ENCODE data around the gene CYP3A4. TPM values are rescaled to one million over a fixed set of nuclear protein-coding genes. Genes with fewer than 3 reads are reported as not detected.

The CYP3A4 gene
- 100 to 1,000 TPM in 2 of 4 donors, 10 to 100 TPM in 2; 10.4 to 310 (median 97.5) TPM for polyA plus RNA-seq
- long read RNA-seq, donor 1, transcript CYP3A4-201 (13 exons, 2,153 nt) = major isoform, 10 of 10 reads
- long read RNA-seq, donor 1, partial matches to known transcripts = 0 of 10 reads
- long read RNA-seq, donor 1, other reads (novel, unspliced or antisense) = 0 of 10 reads
- long read RNA-seq, donor 2, partial matches to known transcripts = 0 of 1 reads
- long read RNA-seq, donor 2, other reads (novel, unspliced or antisense) = 0 of 1 reads
- long read RNA-seq, donor 3, partial matches to known transcripts = 0 of 1 reads
- long read RNA-seq, donor 3, other reads (novel, unspliced or antisense) = 0 of 1 reads
- long read RNA-seq, donor 4 = 0 reads
- long read RNA-seq, donor 5 = 0 reads
- long read RNA-seq, donor 6, partial matches to known transcripts = 0 of 2 reads
- long read RNA-seq, donor 6, other reads (novel, unspliced or antisense) = 0 of 2 reads
- long read RNA-seq, donor 7 = 0 reads
- long read RNA-seq, donor 8 = 0 reads
- long read RNA-seq, donor 9 = 0 reads
- long read RNA-seq, donor 10, partial matches to known transcripts = 0 of 1 reads
- long read RNA-seq, donor 10, other reads (novel, unspliced or antisense) = 0 of 1 reads

DNA sequence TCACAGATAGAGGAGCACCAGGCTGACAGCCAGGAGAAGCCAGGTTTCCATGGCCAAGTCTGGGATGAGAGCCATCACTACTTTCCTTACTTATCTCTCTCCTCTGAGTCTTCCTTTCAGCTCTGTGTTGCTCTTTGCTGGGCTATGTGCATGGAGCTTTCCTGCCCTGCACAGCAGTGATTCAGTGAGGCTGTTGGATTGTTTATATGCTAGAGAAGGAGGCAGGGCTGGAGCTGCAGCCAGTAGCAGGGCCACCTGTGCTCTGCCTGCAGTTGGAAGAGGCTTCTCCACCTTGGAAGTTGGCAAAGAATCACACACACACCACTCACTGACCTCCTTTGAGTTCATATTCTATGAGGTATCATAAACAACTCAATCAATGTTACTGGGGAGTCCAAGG lies at the start of gene CYP3A4:
Gene CYP3A4 (minus strand): TSS at position 178 of the 400 bp plus-strand sequence. CDS start 103 bp downstream, at position 75.
- peaks cover 10 to 47% (median 14%) of the 10 kb centered on the region in 3 donors for H3K4me1 ChIP-seq (ENCODE audit: control insufficient read depth in 3 of 3, insufficient read depth in 2 of 3, low read depth in 1 of 3, low read length in 2 of 3)
- FAIRE-seq (no peak), DNase-seq (peak; percentile 72 to 94)
- peaks cover 0 to 2% (median 0%) of the 10 kb centered on the region in 3 donors for H3K36me3 ChIP-seq (ENCODE audit: control insufficient read depth in 3 of 3, insufficient read depth in 2 of 3, low read depth in 1 of 3, low read length in 3 of 3)
- H3K9me3 ChIP-seq (ENCODE audit: control insufficient read depth in 2 of 2, insufficient read depth in 1 of 2, low read depth in 1 of 2, low read length in 1 of 2) = no peaks in the 10 kb centered on the region
- H3K4me3 ChIP-seq (ENCODE audit: low read depth in 1 of 3, low read length in 3 of 3) = peak within 1 kb of the TSS in 1 of 3 donors; percentile 56
- peak within 1 kb of the TSS; percentile 14 to 77 (median 70) for H3K27ac ChIP-seq (ENCODE audit: low read depth in 1 of 3, low read length in 2 of 3)
- H3K27me3 ChIP-seq (ENCODE audit: control insufficient read depth in 3 of 3, insufficient read depth in 3 of 3, low read length in 3 of 3) = peaks cover 0 to 3% (median 0%) of the 10 kb centered on the region in 3 donors

DNA sequence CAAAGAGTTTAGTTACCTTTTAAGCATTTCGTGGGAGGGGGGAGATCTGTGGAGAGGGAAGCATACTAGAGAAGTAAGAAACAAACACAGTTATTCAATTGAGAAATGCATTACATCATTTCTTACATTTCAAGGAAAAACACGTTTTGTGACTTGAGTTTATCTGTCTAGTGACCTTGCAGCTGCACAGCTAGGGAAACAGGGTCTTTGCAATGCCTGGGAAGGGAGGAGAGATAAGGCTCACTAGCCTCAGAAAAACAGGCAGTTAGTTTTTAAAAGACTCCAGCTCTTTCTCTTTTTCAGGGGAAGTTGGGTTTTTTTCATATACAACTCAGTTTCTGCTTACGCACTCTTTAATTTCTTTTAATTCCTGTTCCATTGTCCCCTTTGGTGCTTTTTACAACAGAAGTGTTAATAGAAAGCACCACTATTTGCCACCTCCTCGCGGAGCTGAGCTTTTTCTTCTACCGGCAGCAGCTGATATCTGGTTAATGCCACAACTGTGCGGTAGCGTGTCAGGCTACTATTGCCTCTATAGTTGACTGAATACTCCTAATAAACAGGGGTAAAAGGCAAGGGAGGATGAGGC lies 49.4 kb upstream of the CYP3A4 start:
- DNase-seq (no peak), FAIRE-seq (no peak)
- Histone ChIP-seq H3K4me3 (ENCODE audit: low read depth in 1 of 3, low read length in 3 of 3) (no peak overlapping the region), H3K27me3 (ENCODE audit: control insufficient read depth in 3 of 3, insufficient read depth in 3 of 3, low read length in 3 of 3) (no peaks in the 10 kb centered on the region), H3K27ac (ENCODE audit: low read depth in 1 of 3, low read length in 2 of 3) (peak overlapping the region in 1 of 3 donors; percentile 58), H3K36me3 (ENCODE audit: control insufficient read depth in 3 of 3, insufficient read depth in 2 of 3, low read depth in 1 of 3, low read length in 3 of 3) (no peaks in the 10 kb centered on the region), H3K9me3 (ENCODE audit: control insufficient read depth in 2 of 2, insufficient read depth in 1 of 2, low read depth in 1 of 2, low read length in 1 of 2) (peaks cover 0 to 7% of the 10 kb centered on the region in 2 donors), H3K4me1 (ENCODE audit: control insufficient read depth in 3 of 3, insufficient read depth in 2 of 3, low read depth in 1 of 3, low read length in 2 of 3) (peaks cover 0 to 53% (median 4%) of the 10 kb centered on the region in 3 donors)
- 57 to 78% (median 75%) methylated on average over 8 of the region's 8 CpGs for WGBS, 3 donors

GRCh38 chr7:99831595-99831994 lies 47.6 kb upstream of the CYP3A4 start:
- peaks cover 0 to 7% of the 10 kb centered on the region in 2 donors for H3K9me3 ChIP-seq (ENCODE audit: control insufficient read depth in 2 of 2, insufficient read depth in 1 of 2, low read depth in 1 of 2, low read length in 1 of 2)
- no peak overlapping the region for H3K27ac ChIP-seq (ENCODE audit: low read depth in 1 of 3, low read length in 2 of 3)
- FAIRE-seq = no peak
- no peak overlapping the region for H3K4me3 ChIP-seq (ENCODE audit: low read depth in 1 of 3, low read length in 3 of 3)
- H3K4me1 ChIP-seq (ENCODE audit: control insufficient read depth in 3 of 3, insufficient read depth in 2 of 3, low read depth in 1 of 3, low read length in 2 of 3) = peaks cover 4 to 60% (median 4%) of the 10 kb centered on the region in 3 donors
- no peaks in the 10 kb centered on the region for H3K36me3 ChIP-seq (ENCODE audit: control insufficient read depth in 3 of 3, insufficient read depth in 2 of 3, low read depth in 1 of 3, low read length in 3 of 3)
- no peaks in the 10 kb centered on the region for H3K27me3 ChIP-seq (ENCODE audit: control insufficient read depth in 3 of 3, insufficient read depth in 3 of 3, low read length in 3 of 3)
- no peak for DNase-seq

DNA sequence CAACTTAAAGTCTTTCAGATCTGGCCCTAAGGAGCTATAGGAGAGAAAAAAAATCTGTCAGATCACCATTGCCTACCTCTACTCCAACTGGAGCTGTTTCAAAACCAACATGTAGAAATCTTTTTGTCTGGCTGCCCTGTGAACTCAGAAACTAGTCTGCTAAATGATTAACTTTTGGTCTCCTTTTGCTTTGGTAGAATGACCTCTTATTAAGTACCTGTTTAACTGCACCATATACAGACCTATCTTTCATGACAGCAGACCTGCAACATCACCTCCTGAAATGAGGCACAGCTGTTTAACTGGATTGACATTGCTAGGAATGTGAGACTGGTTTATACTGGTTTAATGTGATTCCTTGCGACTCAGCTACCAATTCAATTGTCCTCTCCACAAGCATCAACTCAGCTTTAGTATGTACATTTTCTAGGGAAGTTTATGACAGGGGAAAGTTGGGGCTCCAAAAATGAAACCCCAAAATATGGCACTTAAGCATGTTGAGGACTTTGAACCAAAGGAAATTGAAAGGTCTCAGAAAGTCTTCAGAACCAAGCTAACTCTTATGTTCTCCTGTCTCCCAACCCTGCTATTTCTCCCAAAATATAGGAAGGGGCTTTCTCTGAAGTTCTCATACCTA lies 45.7 kb upstream of the CYP3A4 start:
- Histone ChIP-seq H3K4me1 (ENCODE audit: control insufficient read depth in 3 of 3, insufficient read depth in 2 of 3, low read depth in 1 of 3, low read length in 2 of 3) (peaks cover 4 to 77% (median 4%) of the 10 kb centered on the region in 3 donors), H3K9me3 (ENCODE audit: control insufficient read depth in 2 of 2, insufficient read depth in 1 of 2, low read depth in 1 of 2, low read length in 1 of 2) (no peaks in the 10 kb centered on the region), H3K27me3 (ENCODE audit: control insufficient read depth in 3 of 3, insufficient read depth in 3 of 3, low read length in 3 of 3) (no peaks in the 10 kb centered on the region), H3K36me3 (ENCODE audit: control insufficient read depth in 3 of 3, insufficient read depth in 2 of 3, low read depth in 1 of 3, low read length in 3 of 3) (no peaks in the 10 kb centered on the region), H3K27ac (ENCODE audit: low read depth in 1 of 3, low read length in 2 of 3) (peak overlapping the region; percentile 77 to 95 (median 81)), H3K4me3 (ENCODE audit: low read depth in 1 of 3, low read length in 3 of 3) (no peak overlapping the region)
- DNase-seq (peak; percentile 85 to 92), FAIRE-seq (peak; percentile 10)
- 22 to 75% (median 42%) methylated on average over 1 of the region's 1 CpG for WGBS, 3 donors

GRCh38 chr7:99828811-99829210 lies 44.8 kb upstream of the CYP3A4 start:
- Histone ChIP-seq H3K27me3 (ENCODE audit: control insufficient read depth in 3 of 3, insufficient read depth in 3 of 3, low read length in 3 of 3) (no peaks in the 10 kb centered on the region), H3K27ac (ENCODE audit: low read depth in 1 of 3, low read length in 2 of 3) (peak overlapping the region; percentile 77 to 95 (median 81)), H3K9me3 (ENCODE audit: control insufficient read depth in 2 of 2, insufficient read depth in 1 of 2, low read depth in 1 of 2, low read length in 1 of 2) (no peaks in the 10 kb centered on the region), H3K4me3 (ENCODE audit: low read depth in 1 of 3, low read length in 3 of 3) (no peak overlapping the region), H3K36me3 (ENCODE audit: control insufficient read depth in 3 of 3, insufficient read depth in 2 of 3, low read depth in 1 of 3, low read length in 3 of 3) (no peaks in the 10 kb centered on the region), H3K4me1 (ENCODE audit: control insufficient read depth in 3 of 3, insufficient read depth in 2 of 3, low read depth in 1 of 3, low read length in 2 of 3) (peaks cover 4 to 81% (median 4%) of the 10 kb centered on the region in 3 donors)
- DNase-seq = peak; percentile 76 to 84
- FAIRE-seq = no peak

DNA sequence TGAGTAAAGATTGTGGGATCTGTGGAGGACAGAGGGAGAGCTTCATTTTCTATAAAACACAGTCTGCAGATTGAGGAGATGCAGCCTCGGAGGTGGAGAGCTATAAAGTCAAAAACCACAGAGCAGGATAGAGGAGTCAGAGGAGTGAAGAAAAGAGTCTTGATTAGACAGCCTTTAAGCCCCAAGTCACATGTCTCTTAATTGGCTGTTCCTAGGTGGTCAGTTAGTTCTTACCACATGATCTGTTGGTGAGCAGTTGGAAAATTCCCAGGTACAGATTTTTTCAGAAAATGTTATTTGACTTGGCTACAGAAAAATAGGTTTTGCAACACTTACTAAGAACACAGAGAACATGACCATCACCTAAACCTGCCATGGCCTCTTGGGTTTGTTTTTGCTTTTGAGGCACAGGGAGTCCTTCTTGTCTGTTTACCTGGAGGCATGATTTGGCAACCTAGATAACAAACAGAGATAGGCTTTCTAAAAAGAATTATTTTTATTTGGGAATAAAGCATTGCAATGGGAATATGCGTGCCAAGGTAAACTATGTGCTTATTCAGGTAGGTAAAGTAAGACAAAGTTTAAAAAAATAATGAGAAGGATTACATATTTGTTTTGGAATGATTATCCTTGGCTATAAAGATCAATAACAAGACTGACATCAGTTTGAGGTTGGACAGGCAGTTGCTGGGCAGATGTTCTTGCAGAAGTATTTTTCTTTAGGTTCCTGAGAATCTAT lies 43.2 kb upstream of the CYP3A4 start:
- H3K27ac ChIP-seq (ENCODE audit: low read depth in 1 of 3, low read length in 2 of 3) = peak overlapping the region in 1 of 3 donors; percentile 95
- FAIRE-seq (no peak), DNase-seq (no peak)
- H3K27me3 ChIP-seq (ENCODE audit: control insufficient read depth in 3 of 3, insufficient read depth in 3 of 3, low read length in 3 of 3) = no peaks in the 10 kb centered on the region
- WGBS, 3 donors = 66 to 82% (median 78%) methylated on average over 2 of the region's 2 CpGs
- no peak overlapping the region for H3K4me3 ChIP-seq (ENCODE audit: low read depth in 1 of 3, low read length in 3 of 3)
- no peaks in the 10 kb centered on the region for H3K36me3 ChIP-seq (ENCODE audit: control insufficient read depth in 3 of 3, insufficient read depth in 2 of 3, low read depth in 1 of 3, low read length in 3 of 3)
- H3K4me1 ChIP-seq (ENCODE audit: control insufficient read depth in 3 of 3, insufficient read depth in 2 of 3, low read depth in 1 of 3, low read length in 2 of 3) = peaks cover 6 to 86% (median 10%) of the 10 kb centered on the region in 3 donors
- no peaks in the 10 kb centered on the region for H3K9me3 ChIP-seq (ENCODE audit: control insufficient read depth in 2 of 2, insufficient read depth in 1 of 2, low read depth in 1 of 2, low read length in 1 of 2)

DNA sequence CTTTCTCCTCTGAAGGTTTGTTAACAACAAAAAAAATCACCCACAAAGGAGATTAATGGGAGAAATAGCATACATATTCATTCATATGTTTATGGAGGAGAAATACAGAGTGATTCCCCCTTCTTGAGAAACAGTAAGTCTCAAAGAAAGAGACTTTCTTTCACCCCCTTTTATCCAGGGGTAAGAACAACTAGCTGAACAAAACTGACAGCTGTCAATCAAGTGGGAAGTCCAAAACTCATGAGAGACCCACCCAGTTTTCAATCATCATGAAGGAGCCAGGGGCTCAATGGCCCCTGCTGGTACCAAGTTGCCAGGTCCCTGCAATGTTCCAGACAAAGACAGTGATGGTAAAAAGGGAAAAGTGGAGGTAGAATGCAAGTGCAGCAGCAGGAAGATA lies 41.9 kb upstream of the CYP3A4 start:
- Histone ChIP-seq H3K4me3 (ENCODE audit: low read depth in 1 of 3, low read length in 3 of 3) (no peak overlapping the region), H3K9me3 (ENCODE audit: control insufficient read depth in 2 of 2, insufficient read depth in 1 of 2, low read depth in 1 of 2, low read length in 1 of 2) (no peaks in the 10 kb centered on the region), H3K36me3 (ENCODE audit: control insufficient read depth in 3 of 3, insufficient read depth in 2 of 3, low read depth in 1 of 3, low read length in 3 of 3) (no peaks in the 10 kb centered on the region), H3K27me3 (ENCODE audit: control insufficient read depth in 3 of 3, insufficient read depth in 3 of 3, low read length in 3 of 3) (no peaks in the 10 kb centered on the region), H3K27ac (ENCODE audit: low read depth in 1 of 3, low read length in 2 of 3) (peak overlapping the region in 1 of 3 donors; percentile 70), H3K4me1 (ENCODE audit: control insufficient read depth in 3 of 3, insufficient read depth in 2 of 3, low read depth in 1 of 3, low read length in 2 of 3) (peaks cover 2 to 80% (median 13%) of the 10 kb centered on the region in 3 donors)
- no peak for DNase-seq
- FAIRE-seq = no peak

DNA sequence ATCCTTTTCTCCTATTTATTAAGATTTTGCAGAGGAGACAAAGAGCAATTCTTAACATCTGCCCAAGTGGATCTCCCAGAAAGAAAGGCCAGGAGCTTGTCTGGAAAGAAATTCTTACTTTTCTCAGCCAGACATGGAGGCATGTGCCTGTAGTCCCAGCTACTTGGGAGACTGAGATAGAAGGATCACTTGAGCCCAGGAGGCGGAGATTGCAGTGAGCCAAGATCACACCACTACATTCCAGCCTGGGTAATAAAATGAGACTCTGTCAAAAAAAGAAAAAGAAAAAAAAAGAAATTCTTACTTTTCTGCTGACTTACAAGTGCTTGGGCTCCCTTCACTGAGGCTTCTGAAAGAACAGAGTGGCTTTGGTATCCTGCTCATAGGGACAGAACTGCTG lies 41.5 kb upstream of the CYP3A4 start:
- no peaks in the 10 kb centered on the region for H3K9me3 ChIP-seq (ENCODE audit: control insufficient read depth in 2 of 2, insufficient read depth in 1 of 2, low read depth in 1 of 2, low read length in 1 of 2)
- no peak overlapping the region for H3K4me3 ChIP-seq (ENCODE audit: low read depth in 1 of 3, low read length in 3 of 3)
- no peaks in the 10 kb centered on the region for H3K36me3 ChIP-seq (ENCODE audit: control insufficient read depth in 3 of 3, insufficient read depth in 2 of 3, low read depth in 1 of 3, low read length in 3 of 3)
- H3K4me1 ChIP-seq (ENCODE audit: control insufficient read depth in 3 of 3, insufficient read depth in 2 of 3, low read depth in 1 of 3, low read length in 2 of 3) = peaks cover 2 to 76% (median 13%) of the 10 kb centered on the region in 3 donors
- 75 to 94% (median 89%) methylated on average over 1 of the region's 1 CpG for WGBS, 3 donors
- DNase-seq (no peak), FAIRE-seq (no peak)
- peak overlapping the region in 1 of 3 donors; percentile 70 for H3K27ac ChIP-seq (ENCODE audit: low read depth in 1 of 3, low read length in 2 of 3)
- no peaks in the 10 kb centered on the region for H3K27me3 ChIP-seq (ENCODE audit: control insufficient read depth in 3 of 3, insufficient read depth in 3 of 3, low read length in 3 of 3)
